Fibroblast of skin of back (primary cell): ENCODE measurements around the gene SEMG1. TPM values are rescaled to one million over a fixed set of nuclear protein-coding genes. Genes with fewer than 3 reads are reported as not detected.

Experiments used
- DNase-seq: peaks from one replicate; pipeline ENCODE4 v3.0.0-alpha.2; 2013
- polyA plus RNA-seq, 2 experiments: library from polyadenylated mRNA; unstranded; fragments of 120-200 nt; gene quantifications; one replicate each; pipeline ENCODE4 v1.2.1, GENCODE V29; 2013; ENCODE audit not compliant: insufficient read length in 2 of 2

The SEMG1 gene, protein sequence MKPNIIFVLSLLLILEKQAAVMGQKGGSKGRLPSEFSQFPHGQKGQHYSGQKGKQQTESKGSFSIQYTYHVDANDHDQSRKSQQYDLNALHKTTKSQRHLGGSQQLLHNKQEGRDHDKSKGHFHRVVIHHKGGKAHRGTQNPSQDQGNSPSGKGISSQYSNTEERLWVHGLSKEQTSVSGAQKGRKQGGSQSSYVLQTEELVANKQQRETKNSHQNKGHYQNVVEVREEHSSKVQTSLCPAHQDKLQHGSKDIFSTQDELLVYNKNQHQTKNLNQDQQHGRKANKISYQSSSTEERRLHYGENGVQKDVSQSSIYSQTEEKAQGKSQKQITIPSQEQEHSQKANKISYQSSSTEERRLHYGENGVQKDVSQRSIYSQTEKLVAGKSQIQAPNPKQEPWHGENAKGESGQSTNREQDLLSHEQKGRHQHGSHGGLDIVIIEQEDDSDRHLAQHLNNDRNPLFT
- not detected for polyA plus RNA-seq (2013, experiment 1 of 2; ENCODE audit: insufficient read length)
- not detected for polyA plus RNA-seq (2013, experiment 2 of 2; ENCODE audit: insufficient read length)

DNA sequence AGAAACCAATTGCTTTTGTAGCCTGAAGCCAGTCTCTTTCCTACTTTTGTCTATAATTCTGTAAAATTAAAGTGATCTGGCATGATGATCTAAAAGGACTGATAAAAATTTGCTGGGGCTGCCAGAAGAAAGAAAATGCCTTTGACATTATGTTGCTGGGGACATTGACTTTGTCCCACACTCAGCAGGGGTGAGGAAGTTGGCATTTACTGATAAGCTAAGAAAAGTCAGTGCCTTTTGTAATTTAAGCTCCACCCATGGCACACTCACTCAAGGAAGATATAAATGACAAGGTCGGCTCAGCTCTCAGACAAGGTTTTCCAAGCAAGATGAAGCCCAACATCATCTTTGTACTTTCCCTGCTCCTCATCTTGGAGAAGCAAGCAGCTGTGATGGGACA, at the start of gene SEMG1:
Gene SEMG1 (plus strand): TSS at position 309 of the 400 bp plus-strand sequence. CDS start 21 bp downstream, at position 330.
- no peak for DNase-seq

DNA sequence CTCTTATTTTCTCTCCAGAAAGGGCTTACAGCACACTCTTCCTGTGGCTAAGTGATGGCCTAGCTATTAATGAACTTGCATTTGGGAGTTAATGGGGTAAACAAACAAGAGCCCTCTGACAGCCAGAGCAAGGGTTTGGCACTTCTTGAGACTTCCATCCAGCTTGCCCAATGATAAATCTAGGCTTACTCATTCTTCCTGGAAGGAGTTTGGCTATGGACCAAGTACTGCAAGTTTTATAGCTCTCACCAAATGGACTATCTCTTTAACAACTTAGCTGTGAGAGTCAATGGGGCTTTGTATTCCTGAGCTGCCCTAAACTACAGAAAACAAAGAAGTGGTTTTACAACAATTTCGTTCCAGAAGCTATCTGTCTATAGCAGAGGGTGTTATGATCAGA, 48.9 kb upstream of the SEMG1 start:
- DNase-seq: peak; percentile 27

DNA sequence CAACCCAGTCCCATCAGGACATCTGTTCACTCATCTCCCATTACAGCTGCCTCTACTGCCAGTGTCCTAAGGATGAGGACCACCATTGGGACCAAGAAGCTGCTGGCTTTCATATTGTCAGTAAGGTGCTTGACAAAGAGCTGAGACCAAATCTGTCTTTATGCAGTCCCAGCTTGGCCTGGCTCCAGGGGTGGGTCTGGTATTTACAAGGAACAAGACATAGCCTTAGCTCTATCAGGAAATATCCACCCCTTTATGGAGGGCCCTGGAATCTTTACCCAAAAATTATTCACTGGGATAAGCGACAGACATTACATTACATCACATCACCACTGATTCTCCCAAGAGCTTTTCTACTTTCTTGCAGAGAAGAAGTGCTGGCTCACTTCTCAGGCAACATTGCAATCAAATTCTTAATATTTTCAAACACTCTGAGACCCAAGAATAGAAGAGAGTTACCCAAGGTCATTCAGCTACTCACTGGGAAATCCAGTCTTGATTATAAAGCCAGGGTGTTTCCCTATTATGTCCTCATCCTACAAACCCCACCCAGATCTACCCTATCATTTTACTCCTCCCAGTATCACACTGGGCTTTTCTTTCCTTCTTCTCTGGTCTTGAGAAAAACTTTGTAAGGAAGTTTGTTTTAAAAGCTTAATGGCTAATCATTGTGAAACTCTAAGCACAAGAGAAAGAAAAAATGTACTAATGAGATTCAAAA, 43.6 kb upstream of the SEMG1 start:
- no peak for DNase-seq

DNA sequence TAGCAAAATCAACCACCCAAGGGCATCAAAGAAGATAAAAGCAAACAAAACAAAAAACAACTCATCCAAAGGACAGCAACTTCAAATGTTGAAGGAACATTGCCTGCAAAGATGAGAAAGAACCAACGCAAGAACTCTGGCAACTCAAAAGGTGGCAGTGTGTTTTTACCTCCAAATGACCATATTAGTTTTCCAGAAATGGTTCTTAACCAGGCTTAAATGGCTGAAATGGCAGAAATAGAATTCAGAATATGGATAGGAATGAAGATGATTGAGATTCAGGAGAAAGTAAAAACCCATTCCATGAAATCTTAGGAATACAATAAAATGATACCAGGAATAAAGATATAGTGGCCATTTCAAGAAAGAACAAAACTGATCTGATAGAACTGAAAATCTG, 41.9 kb upstream of the SEMG1 start:
- DNase-seq: no peak

DNA sequence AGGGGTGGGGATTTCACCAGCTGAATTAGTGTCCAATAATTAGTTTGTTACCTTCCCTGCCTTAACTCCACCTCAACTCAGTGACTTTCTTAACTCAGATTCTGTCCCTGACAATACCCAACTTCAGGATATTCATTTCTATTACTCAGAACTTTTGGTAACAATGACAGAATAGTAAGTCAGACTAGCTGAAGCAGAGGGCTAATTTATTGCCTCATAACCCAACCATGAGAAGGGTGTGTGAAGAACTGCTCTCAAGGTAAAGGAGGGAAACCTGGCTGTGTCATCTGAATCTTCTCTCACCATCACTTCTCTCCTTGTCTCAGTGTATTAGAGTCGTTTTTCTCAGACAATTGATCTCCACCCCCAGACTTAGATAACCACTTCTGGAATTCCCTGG, 33.3 kb upstream of the SEMG1 start:
- DNase-seq: no peak

DNA sequence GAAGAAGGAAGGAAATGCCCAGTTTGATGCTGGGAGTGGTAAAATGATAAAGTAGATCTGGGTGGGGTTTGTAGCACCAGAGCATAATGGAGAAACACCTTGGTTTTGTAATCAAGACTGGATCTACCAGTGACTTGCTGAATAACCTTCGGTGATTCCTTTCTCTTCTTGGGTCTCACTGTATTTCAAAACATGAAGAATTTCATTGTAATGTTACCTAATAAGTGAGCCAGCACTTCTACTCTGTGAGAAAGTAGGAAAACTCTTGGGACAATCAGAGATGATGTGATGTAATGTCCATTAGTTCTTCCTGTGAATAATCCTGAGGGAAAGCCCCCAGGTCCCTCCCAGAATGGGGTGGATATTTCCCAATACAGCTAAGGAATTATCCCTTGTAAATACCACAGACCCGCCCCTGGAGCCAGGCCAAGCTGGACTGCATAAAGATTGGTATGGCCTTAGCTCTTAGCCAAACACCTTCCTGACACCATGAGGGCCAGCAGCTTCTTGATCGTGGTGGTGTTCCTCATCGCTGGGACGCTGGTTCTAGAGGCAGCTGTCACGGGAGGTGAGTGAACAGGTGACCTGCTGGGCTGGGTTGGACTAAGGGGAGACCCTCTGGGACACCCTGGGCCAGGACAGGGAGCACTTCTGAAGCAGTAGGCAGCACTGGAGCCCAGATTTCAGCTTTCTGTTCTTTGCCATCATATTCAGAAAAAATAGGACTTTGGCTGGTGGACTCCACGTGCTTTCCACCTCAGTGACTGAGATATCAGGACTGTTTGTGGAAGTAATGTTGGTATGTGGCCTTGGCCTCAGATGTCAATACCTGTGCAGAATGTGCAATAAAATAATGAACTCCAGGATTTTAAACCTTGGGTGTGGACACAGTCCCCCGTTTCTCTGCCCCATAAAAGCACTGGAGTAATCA, 32.1 kb upstream of the SEMG1 start, which contains the start of gene PI3:
Gene PI3 (plus strand): TSS at position 469 of the 931 bp plus-strand sequence. CDS start 21 bp downstream, at position 490.
- peak; percentile 6 for DNase-seq

DNA sequence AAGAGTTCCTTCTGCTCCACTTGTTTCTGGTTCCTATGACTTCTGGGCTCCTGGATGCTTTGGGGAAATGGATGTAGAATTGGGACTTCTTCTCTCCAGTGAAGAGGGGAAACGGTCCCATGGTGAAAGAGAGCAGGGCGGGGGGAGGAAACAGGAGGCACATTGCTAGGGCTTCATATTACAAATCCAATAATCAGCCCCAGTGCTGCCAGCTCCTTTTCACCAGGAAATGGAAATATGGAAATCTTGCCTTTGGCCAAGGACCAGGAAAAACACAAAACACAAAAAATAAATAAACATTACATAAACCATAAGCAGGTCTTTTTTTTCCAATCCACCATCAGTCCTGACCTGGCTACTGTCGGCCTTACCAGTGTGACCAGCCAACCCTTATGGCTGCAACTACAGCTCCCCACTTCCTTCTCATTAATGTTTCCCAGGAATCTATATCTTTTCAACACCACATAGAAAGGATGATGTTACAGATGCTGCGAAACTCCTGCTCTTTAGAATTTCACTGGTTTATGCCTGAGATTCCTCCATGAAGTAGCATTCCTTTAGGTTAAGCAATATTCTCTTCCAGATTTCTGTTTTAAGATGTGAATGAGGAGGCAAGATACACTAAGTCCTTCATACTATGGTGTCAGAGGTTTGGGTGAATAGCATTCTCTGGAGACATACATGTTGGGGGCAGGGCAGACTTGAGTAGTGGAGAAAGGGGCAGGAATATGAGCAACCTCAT, 30.1 kb upstream of the SEMG1 start:
- no peak for DNase-seq

DNA sequence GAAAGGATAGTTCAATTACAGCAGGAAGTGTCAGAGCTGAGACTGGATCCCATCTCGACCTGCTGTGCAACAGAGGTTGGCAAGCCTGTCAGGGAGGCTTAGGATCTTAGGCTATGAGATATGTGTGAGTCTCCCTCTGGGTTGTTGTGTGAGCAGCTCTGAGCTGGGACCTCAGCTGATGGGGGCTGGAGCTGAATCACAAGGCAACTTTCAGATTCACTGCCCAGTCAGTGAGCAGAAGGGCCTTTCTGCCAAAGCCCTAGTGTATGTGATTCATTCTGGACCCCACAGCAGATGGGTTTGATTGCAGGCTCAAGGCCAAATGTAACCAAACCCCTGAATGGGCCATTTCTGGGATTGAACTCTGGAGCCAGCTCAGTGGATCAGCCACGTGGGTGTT, 27.7 kb upstream of the SEMG1 start:
- DNase-seq: no peak

DNA sequence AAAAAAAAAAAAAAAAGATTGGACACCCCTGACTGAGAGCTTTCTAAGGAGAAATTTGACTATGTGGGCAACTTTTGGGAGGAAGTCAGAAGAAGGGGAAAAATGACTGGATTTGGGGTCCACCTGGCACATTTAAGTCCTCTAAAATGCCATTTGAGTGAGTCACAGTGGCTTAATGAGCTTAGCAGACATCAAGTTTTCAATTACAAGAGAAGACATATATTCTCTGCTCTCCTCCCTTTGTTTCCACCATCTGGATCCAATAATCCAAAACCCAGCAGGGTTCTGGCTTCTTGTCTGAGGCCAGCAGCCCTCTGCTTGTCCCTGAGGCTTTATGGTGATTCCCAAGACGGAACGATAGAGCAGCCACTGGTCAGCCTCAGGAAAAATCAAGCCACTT, 25.2 kb upstream of the SEMG1 start:
- peak; percentile 33 for DNase-seq

DNA sequence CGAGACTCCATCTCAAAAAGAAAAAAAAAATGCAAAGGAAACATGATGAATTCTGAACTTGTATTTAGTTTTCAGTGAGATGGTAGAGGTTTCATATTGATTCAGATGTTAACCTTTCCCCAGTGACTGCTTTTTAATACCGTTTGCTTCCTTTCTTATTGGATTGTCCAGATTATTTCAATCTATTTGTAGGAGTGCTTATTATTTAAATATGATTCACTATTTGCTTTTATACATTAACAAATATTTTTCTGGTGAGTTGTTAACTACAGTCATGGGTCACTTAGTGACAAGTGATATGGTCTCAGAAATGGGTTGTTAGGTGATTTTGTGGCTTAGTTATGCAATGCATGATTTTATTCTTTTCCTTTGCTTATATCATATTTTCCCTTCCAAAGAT, 23.7 kb upstream of the SEMG1 start:
- no peak for DNase-seq

DNA sequence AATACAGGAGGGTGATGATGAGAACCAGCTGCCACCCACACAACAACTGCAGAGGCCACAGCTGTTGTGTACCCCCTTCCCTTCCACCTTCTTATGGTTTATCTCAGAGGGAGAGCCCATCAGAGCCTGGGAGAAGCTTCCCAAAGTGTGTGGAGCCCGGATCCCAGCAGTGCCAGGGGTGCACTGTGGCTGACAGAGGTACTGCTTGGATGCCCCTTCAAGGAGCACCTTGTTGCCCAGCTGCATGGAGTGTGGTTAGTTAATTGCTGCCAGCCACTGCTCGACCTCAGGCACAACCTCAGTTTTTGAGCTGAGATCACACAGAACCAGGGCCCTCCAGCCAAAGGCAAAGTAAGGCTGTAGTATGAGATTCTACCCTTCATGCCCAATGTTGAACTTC, 19.1 kb upstream of the SEMG1 start:
- DNase-seq: no peak

DNA sequence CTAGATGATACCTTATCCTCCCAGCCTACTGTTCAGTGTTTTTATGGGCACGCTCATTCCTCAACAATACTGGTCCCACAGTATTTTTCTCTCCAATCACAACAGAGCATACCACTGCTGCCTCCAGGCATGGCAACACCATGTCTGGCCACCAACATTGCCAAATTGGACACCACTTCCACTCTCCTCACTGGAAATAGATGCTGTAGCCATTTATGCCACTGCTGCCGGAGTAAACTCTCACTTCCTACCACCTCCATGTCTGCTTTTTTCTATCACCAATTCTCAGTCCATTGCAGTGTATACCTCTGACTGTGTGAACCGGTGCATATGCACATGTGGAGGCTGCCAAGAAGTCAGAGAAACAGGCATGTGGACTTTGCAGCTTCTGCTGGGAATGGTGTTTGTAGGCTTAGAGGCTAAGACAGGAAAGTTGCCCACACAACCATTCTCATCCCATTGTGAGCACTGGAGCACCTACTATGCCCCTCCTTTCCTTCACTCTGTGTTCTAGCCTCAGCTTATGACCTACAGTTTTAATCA, 17.7 kb upstream of the SEMG1 start:
- DNase-seq: no peak

DNA sequence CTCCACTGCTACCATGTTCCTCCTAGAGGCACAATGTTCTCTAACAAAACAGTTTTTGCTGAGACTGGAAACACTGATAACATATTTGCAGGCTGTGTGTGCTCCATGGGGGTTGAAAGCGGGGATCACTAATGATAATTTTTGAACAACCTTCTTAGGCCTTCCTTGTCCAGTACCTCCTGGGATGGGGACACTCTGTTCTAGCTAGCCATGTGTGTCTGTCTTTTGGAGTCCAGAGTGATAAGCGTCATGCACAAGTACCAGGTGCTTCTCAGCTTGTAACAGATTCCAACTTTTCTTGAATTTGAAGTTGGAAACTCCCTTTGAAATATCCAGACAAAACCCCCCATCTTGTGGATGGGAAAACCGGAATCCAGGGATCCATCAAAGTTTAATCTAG, 17.0 kb upstream of the SEMG1 start:
- no peak for DNase-seq

DNA sequence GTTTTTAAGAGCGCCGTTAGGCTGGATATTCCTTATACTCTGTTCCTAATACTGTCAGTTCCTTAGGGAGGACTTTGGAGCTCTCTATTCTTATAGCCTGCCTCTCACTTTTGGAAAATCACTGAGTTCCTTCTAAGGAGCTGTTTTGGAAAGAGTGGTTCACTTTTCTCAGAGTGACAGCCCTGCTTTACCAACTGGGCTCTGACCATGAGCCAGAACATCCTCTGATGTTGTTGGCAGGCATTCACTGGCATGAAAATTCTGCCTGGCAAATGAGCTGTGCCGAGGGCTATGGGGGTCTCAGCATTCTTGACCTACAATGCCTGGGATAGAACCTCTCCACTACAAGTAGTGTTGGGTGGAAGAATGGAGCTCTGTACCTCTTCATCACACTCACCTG, 14.9 kb upstream of the SEMG1 start:
- DNase-seq: no peak

DNA sequence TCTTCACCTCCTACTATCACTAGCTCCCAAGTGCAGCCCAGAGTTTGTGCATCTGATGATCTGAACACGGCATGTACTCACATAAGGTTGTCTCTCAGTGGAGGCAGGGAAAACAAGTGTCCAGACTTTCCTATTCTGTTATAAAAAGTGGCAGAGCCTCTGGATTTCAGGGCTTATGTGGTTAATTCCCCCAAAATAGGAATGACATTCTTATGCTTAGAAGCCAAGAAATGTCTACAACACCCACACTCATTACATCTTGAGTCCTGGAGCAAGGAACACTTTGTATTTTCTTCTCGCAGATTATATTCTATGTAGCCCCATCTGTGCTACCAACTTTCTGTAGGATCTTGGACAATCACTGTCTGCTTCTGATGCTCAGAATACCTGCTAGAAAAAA, 13.5 kb upstream of the SEMG1 start:
- no peak for DNase-seq

DNA sequence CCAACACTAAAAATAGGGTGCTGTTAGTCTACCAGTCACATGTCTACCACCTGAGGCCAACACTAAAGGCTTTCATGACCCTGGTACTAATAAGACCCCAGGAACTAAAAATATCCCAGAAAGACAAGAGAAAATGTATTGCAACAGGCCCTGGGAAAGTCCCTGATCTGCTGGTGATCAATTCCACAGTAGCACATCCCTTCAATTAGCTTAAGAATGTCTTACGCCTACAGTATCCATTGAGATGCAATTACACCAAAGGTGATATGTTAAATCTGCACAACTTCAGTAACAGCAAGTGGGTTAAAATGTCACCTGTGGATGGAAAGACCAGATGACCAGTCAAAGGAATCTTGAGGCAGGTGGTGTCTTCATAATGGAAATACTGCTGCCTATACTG, 3.1 kb downstream of the SEMG1 start:
- no peak for DNase-seq

DNA sequence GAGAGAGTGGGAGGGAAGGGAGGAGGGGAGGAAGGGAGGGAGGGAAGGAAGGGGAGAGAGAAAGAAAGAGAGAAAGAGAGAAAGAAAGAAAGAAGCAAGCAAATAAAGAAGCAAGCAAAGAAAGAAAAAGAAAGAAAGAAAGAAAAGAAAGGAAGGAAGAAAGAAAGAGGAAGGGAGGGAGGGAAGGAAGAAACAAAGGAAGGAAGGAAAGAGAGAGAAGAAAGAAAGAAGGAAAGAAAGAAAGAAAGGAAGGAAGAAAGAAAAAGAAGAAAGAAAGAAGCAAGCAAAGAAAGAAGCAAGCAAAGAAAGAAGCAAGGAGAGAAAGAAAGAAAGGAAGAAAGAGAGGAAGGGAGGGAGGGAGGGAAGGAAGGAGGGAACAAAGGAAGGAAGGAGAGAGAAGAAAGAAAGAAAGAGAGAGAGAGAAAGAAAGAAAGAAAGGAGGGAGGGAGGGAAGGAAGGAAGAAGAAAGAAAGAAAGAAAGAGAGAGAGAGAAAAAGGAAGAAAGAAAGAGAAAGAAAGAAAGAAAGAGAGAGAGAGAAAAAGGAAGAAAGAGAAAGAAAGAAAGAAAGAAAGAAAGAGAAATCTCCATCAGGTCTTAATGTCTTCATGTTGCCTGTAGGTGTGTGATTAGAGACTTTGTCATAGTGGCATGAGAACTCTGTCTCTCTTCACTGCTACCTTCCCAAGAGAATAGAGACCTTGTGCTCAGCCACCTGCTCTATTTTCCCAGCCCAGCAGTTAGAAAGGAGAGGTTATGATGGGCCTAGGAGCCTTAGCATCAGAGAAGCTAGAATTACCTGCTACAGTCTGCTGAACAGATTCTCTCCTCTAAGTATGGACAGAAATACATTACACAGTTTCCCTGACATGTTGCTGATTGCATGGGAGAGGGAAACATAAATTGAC, 5.0 kb downstream of the SEMG1 start:
- no peak for DNase-seq

DNA sequence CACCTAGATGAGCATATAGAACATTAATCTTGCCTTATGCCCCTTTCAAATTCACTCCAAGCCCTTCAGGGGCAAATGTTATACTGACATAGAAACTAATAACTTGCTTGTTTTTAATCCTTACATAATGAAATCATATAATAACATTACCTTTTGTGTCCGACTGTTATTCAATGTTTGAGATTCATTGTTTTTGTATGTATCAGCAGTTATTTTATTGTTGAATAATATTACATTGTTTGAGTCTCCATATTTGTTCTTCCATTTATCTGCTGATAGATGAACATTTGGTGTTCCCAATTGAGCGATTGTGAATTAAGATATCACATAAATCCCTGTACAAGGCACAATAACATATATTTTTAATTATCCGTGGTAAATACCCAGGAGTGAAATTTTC, 6.0 kb downstream of the SEMG1 start:
- no peak for DNase-seq

DNA sequence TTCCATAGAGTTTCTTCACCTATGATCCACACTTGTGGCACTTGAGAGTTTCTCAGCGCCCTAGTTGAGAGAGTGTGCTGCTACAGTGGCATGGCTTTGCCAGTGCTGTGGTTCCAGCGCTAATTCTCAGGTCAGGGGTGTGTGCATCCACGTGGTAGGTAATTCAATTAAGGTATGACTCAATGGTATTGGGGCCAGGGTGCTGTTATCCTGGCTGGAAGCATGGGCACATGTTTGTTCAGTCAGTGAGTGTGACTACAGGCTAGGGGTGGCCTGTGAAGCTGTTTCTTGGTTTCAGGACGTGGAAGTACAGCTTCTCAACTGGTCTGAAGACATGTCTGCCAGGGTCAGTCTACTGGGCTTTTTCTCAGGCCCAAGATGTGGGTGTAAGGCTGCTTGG, 11.3 kb downstream of the SEMG1 start:
- no peak for DNase-seq

DNA sequence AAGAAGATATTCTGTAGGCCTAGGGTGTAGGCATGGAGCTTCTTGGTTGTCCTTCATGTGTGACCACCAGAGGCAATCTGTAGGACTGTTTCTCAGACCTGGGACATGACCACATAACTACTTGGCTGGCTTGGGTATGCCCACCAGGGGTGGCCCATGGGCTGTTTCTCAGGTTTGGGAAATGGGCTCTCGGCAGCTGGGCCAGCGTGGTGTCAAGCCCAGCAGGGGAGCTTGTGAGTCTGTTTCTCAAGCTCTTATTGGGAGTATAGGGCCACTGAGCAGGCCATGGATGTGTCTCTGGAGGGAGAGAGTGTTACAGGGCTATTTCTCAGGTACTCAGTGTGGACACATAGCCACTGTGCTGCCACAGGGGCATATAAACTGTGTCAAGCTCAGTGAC, 11.8 kb downstream of the SEMG1 start:
- DNase-seq: no peak
